Vagina (tissue), 2 donors: ENCODE measurements around the gene SLC22A14. TPM values are rescaled to one million over a fixed set of nuclear protein-coding genes. Genes with fewer than 3 reads are reported as not detected.

Experiments used
- DNase-seq, 2 donors: peaks; one replicate each; pipeline ENCODE4 v3.0.0-alpha.2; 2017; ENCODE audit errors: extremely low spot score in 2 of 2
- H3K27ac ChIP-seq: fragments of 200-600 bp; sonication (generic); one replicate; pipeline ENCODE4 v1.5.1; 2019
- H3K27me3 ChIP-seq: fragments of 200-600 bp; sonication (generic); one replicate; pipeline ENCODE4 v1.5.1; 2019
- H3K36me3 ChIP-seq, 2 donors: fragments of 200-600 bp; sonication (generic); one replicate each; pipeline ENCODE4 v1.5.1; 2017 to 2019
- H3K4me1 ChIP-seq: fragments of 200-600 bp; sonication (generic); one replicate; pipeline ENCODE4 v1.5.1; 2019
- H3K4me3 ChIP-seq, 2 donors: fragments of 200-600 bp; sonication (generic); 1 replicate in 1 of 2; 2 replicates in 1 of 2; pipeline ENCODE4 v1.5.1; 2016 to 2019
- H3K9me3 ChIP-seq: fragments of 200-600 bp; sonication (generic); one replicate; pipeline ENCODE4 v1.5.1; 2019
- CTCF ChIP-seq, 3 experiments: fragments of 450-650 bp in 2 of 3; fragments of 200-600 bp in 1 of 3; sonication (generic) in 1 of 3; IDR thresholded peaks; one replicate each; pipeline ENCODE4 v1.5.1; 2017 to 2019; ENCODE audit warnings: antibody characterized with exemption in 3 of 3, mild to moderate bottlenecking in 2 of 3, moderate library complexity in 2 of 3
- POLR2A ChIP-seq, 2 donors: fragments of 450-650 bp; IDR thresholded peaks; one replicate each; pipeline ENCODE4 v1.6.1; 2017; ENCODE audit warnings: antibody characterized with exemption in 2 of 2, mild to moderate bottlenecking in 2 of 2, moderate library complexity in 2 of 2
- POLR2AphosphoS5 ChIP-seq, 2 donors: sonication (generic); formaldehyde crosslinking; IDR thresholded peaks; one replicate each; pipeline ENCODE4 v1.9.0; 2017; ENCODE audit warnings: antibody characterized with exemption in 2 of 2, mild to moderate bottlenecking in 2 of 2, low read depth in 1 of 2; ENCODE audit not compliant: insufficient read depth in 1 of 2
- intact Hi-C: fragments of 100-400 bp; cut with DNase I; formaldehyde crosslinking; loops from one replicate; pipeline ENCODE4 v1.15.1; 2023
- total RNA-seq: library from RNA; depleted of rRNA; stranded (reverse); fragments of >200 nt; gene quantifications from one replicate; pipeline ENCODE4 v1.2.3, GENCODE V29; 2016

Gene SLC22A14
- total RNA-seq, 1 donor from 2014 or later = 0.49 TPM

GRCh38 chr3:38264779-38265178 is 17.3 kb upstream of the SLC22A14 start:
- Histone ChIP-seq H3K4me3 (no peak overlapping the region), H3K9me3 (no peaks in the 10 kb centered on the region), H3K4me1 (no peaks in the 10 kb centered on the region), H3K36me3 (no peaks in the 10 kb centered on the region), H3K27me3 (no peaks in the 10 kb centered on the region), H3K27ac (no peak overlapping the region)
- no peak for DNase-seq
- intact Hi-C loops = no loop called here
- no peak for TF ChIP-seq CTCF (IDR thresholded peaks at IDR 0.05)

DNA sequence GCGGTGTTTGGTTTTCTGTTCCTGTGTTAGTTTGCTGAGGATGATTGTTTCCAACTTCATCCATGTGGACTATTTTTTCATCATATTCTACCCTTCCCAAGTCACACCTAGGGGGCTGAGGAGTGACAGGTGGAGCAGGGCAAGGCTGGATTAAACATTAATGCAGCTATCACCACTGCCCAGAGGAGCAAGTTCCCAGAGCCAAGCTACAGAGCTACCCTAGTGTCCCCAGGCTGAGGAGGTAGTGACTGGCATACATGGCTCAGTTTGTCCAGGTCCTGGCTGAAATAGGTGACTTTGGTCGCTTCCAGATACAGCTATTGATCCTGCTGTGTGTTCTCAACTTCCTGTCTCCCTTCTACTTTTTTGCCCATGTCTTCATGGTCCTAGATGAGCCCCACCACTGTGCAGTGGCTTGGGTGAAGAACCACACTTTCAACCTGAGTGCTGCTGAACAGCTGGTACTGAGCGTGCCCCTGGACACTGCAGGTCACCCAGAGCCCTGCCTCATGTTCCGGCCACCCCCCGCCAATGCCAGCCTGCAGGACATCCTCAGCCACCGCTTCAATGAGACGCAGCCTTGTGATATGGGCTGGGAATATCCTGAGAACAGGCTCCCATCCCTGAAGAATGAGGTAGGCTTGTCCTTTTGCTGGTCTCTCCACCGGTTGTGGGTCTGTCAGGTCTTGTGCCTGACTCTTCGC is 16.3 kb upstream of the SLC22A14 start, which contains the start of gene SLC22A13:
SLC22A13 (plus strand) TSS at position 209 of the 704 bp plus-strand sequence; CDS start at position 258, 49 bp downstream.
- no peak for TF ChIP-seq POLR2AphosphoS5 (IDR thresholded peaks at IDR 0.05; ENCODE audit: insufficient read depth in 1 of 2, low read depth in 1 of 2)
- TF ChIP-seq POLR2A (IDR thresholded peaks at IDR 0.05) = no peak
- no peaks in the 10 kb centered on the region for H3K9me3 ChIP-seq
- no peak within 1 kb of the TSS for H3K4me3 ChIP-seq
- H3K27ac ChIP-seq = no peak within 1 kb of the TSS
- intact Hi-C loops = no loop called here
- DNase-seq = no peak
- H3K36me3 ChIP-seq = no peaks in the 10 kb centered on the region
- H3K4me1 ChIP-seq = no peaks in the 10 kb centered on the region
- no peaks in the 10 kb centered on the region for H3K27me3 ChIP-seq

GRCh38 chr3:38266810-38267209 is 15.3 kb upstream of the SLC22A14 start:
- Histone ChIP-seq H3K27me3 (no peaks in the 10 kb centered on the region), H3K9me3 (no peaks in the 10 kb centered on the region), H3K4me1 (no peaks in the 10 kb centered on the region), H3K4me3 (no peak overlapping the region), H3K27ac (no peak overlapping the region), H3K36me3 (no peaks in the 10 kb centered on the region)
- no peak for DNase-seq
- TF ChIP-seq POLR2A (IDR thresholded peaks at IDR 0.05) (no peak), POLR2AphosphoS5 (IDR thresholded peaks at IDR 0.05; ENCODE audit: insufficient read depth in 1 of 2, low read depth in 1 of 2) (no peak)
- intact Hi-C loops = no loop called here

- H3K9me3 ChIP-seq = no peaks in the 10 kb centered on the region
- H3K4me3 ChIP-seq = no peak overlapping the region
- no peaks in the 10 kb centered on the region for H3K4me1 ChIP-seq
- no peaks in the 10 kb centered on the region for H3K36me3 ChIP-seq
- H3K27me3 ChIP-seq = no peaks in the 10 kb centered on the region
- intact Hi-C loops = no loop called here
- DNase-seq = no peak
- no peak overlapping the region for H3K27ac ChIP-seq
- TF ChIP-seq POLR2AphosphoS5 (IDR thresholded peaks at IDR 0.05; ENCODE audit: insufficient read depth in 1 of 2, low read depth in 1 of 2) (no peak), POLR2A (IDR thresholded peaks at IDR 0.05) (no peak), CTCF (IDR thresholded peaks at IDR 0.05) (no peak)
These were observed 14.4 kb upstream of the SLC22A14 start for GRCh38 chr3:38267662-38268061.

DNA sequence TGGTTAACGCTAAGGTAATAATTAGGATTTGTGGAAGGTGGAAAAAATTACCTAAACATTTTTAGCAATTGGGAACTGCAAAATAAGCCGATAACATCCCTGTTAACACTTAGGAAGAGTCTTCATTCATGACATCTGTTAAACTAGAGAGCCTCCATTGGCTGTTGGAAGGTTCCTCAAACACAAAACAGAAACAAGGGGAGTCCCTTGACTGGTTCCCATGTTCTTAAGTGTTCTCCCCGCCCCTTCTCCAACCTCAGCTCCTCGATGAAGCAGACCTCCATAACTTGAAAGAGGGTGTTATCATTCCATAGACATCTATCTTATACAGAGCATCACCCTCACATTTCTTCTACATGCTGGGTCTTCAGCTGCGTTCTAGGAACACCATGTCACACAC is 14.0 kb upstream of the SLC22A14 start:
- TF ChIP-seq CTCF (IDR thresholded peaks at IDR 0.05) = no peak
- TF ChIP-seq POLR2A (IDR thresholded peaks at IDR 0.05) = no peak
- no peak for TF ChIP-seq POLR2AphosphoS5 (IDR thresholded peaks at IDR 0.05; ENCODE audit: insufficient read depth in 1 of 2, low read depth in 1 of 2)
- no peaks in the 10 kb centered on the region for H3K4me1 ChIP-seq
- no peak overlapping the region for H3K27ac ChIP-seq
- no peaks in the 10 kb centered on the region for H3K36me3 ChIP-seq
- no peaks in the 10 kb centered on the region for H3K27me3 ChIP-seq
- no peak for DNase-seq
- H3K4me3 ChIP-seq = no peak overlapping the region
- intact Hi-C loops = no loop called here
- no peaks in the 10 kb centered on the region for H3K9me3 ChIP-seq

GRCh38 chr3:38268522-38268921 is 13.6 kb upstream of the SLC22A14 start:
- H3K4me3 ChIP-seq = no peak overlapping the region
- no peak for DNase-seq
- no peaks in the 10 kb centered on the region for H3K27me3 ChIP-seq
- TF ChIP-seq POLR2A (IDR thresholded peaks at IDR 0.05) = no peak
- TF ChIP-seq CTCF (IDR thresholded peaks at IDR 0.05) = no peak
- TF ChIP-seq POLR2AphosphoS5 (IDR thresholded peaks at IDR 0.05; ENCODE audit: insufficient read depth in 1 of 2, low read depth in 1 of 2) = no peak
- H3K36me3 ChIP-seq = no peaks in the 10 kb centered on the region
- intact Hi-C loops = no loop called here
- H3K4me1 ChIP-seq = no peaks in the 10 kb centered on the region
- no peaks in the 10 kb centered on the region for H3K9me3 ChIP-seq
- no peak overlapping the region for H3K27ac ChIP-seq
